Astrocyte (in vitro differentiated cells and primary cell): ENCODE data around the gene TCAIM.

Experiments
- CTCF ChIP-seq: IDR thresholded peaks from 2 replicates; pipeline ENCODE4 v1.5.1; 2011; ENCODE audit warnings: low read depth, mild to moderate bottlenecking, inconsistent platforms, low read length, moderate library complexity; ENCODE audit not compliant: insufficient read depth
- EZH2 ChIP-seq: IDR thresholded peaks from 2 replicates; pipeline ENCODE4 v1.6.1; 2012; ENCODE audit warnings: mild to moderate bottlenecking, low read length, inconsistent platforms; ENCODE audit not compliant: insufficient read depth

DNA sequence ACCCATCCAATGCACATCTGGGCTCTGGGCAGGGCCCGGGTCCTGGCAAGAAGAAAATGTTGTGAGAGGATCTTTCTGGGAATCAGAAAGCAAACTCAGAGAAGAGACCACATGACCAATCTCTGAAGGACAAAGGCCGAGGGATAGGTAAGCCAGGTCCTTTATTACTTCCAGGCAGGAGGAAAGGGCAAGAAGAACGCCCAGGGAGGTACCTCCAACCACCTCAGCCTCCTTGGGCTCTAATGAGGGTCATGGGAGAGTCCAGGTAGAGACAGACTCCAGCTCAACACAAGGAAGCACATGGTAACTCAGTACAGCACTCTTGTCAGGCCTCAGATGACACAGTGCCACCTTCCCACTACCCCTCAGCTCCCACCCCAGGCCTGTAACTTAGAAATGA, 112.9 kb downstream of the TCAIM start:
- no peak for TF ChIP-seq CTCF
- no peak for TF ChIP-seq EZH2
